Activated CD4-positive, alpha-beta T cell treated with anti-CD3 and anti-CD28 coated beads for 24 hours (primary cell): ENCODE data around the gene ZKSCAN3.
A peak's percentile ranks its signal among the peaks of the same experiment; 100 is the strongest.
"Not testable (repeated sequence)": the region's sequence is repeated elsewhere in the genome, so short reads cannot be mapped to it uniquely, and the experiment has no call there.

ENCODE experiments used
- DNase-seq, 2 donors: peaks; one replicate each; pipeline ENCODE4 v3.0.0-alpha.2; 2020; ENCODE audit warnings: low read depth in 2 of 2

The ZKSCAN3 gene

GRCh38 chr6:28343898-28344677, 5.7 kb upstream of the ZKSCAN3 start:
- DNase-seq = no peak

- DNase-seq = no peak
Observed at GRCh38 chr6:28345201-28345600, 4.5 kb upstream of the ZKSCAN3 start.

- no peak for DNase-seq
Observed at GRCh38 chr6:28347119-28347518, 2.6 kb upstream of the ZKSCAN3 start.

GRCh38 chr6:28349344-28349891, 329 bp upstream of the ZKSCAN3 start:
- no peak for DNase-seq

GRCh38 chr6:28351087-28351486, 1.3 kb downstream of the ZKSCAN3 start:
- DNase-seq = no peak

- no peak for DNase-seq
Observed at GRCh38 chr6:28351493-28351925, 1.8 kb downstream of the ZKSCAN3 start.

GRCh38 chr6:28353356-28353755, 3.6 kb downstream of the ZKSCAN3 start:
- DNase-seq = no peak

- no peak for DNase-seq
Observed at GRCh38 chr6:28353981-28354676, 4.4 kb downstream of the ZKSCAN3 start.

GRCh38 chr6:28354688-28355554, 5.2 kb downstream of the ZKSCAN3 start:
- DNase-seq = no peak

GRCh38 chr6:28355743-28356665, 6.3 kb downstream of the ZKSCAN3 start:
- DNase-seq = peak; percentile 30 to 54

GRCh38 chr6:28356666-28357020, 6.9 kb downstream of the ZKSCAN3 start:
- no peak for DNase-seq

- DNase-seq = no peak
Observed at GRCh38 chr6:28357036-28357435, 7.3 kb downstream of the ZKSCAN3 start.

- not testable (repeated sequence) for DNase-seq
Observed at GRCh38 chr6:28359562-28359961, 9.8 kb downstream of the ZKSCAN3 start.

GRCh38 chr6:28360961-28361360, 11.2 kb downstream of the ZKSCAN3 start:
- DNase-seq = no peak

- not testable (repeated sequence) for DNase-seq
Observed at GRCh38 chr6:28365590-28365989, 15.8 kb downstream of the ZKSCAN3 start.

GRCh38 chr6:28368522-28368921, 18.8 kb downstream of the ZKSCAN3 start:
- DNase-seq = no peak

- no peak for DNase-seq
Observed at GRCh38 chr6:28369463-28369862, 19.7 kb downstream of the ZKSCAN3 start.

GRCh38 chr6:28370440-28370839, 20.7 kb downstream of the ZKSCAN3 start:
- no peak for DNase-seq

- DNase-seq = no peak
Observed at GRCh38 chr6:28371280-28371679, 21.5 kb downstream of the ZKSCAN3 start.

GRCh38 chr6:28371706-28372451, 22.1 kb downstream of the ZKSCAN3 start:
- no peak for DNase-seq
